PC-3 (cell line): ENCODE measurements around the gene SMYD3. TPM values are rescaled to one million over a fixed set of nuclear protein-coding genes. Genes with fewer than 3 reads are reported as not detected.

ENCODE experiments used
- ATAC-seq: fragments of 200-7000 bp; cut with Tn5 transposase; 2 replicates; pipeline ENCODE4 v1.9.1; 2020; ENCODE audit warnings: mild to moderate bottlenecking, moderate library complexity
- BruUV-seq: library from RNA; stranded (reverse); fragments of 400-500 nt; replicated peaks from 2 replicates; lab custom pipeline; 2021; lab: Mats Ljungman, UMichigan
- CTCF ChIA-PET: fragments of 300-600 bp; sonication (Branson Sonifier 250); formaldehyde crosslinking; loops from one replicate; lab custom pipeline; 2022; ENCODE audit warnings: antibody characterized with exemption; lab: Charles Lee
- POLR2A ChIA-PET: fragments of 300-600 bp; sonication (Branson Sonifier 250); formaldehyde crosslinking; loops from one replicate; lab custom pipeline; 2022; ENCODE audit warnings: antibody characterized with exemption; ENCODE audit not compliant: unreplicated experiment; lab: Charles Lee
- DNase-seq: peaks from one replicate; pipeline ENCODE4 v3.0.0-alpha.2; 2015
- H2AFZ ChIP-seq: fragments of 300-600 bp; sonication (generic); 2 replicates; pipeline ENCODE4 v1.6.0; 2016; ENCODE audit warnings: antibody characterized with exemption, low read length
- H3F3A ChIP-seq: fragments of 300-600 bp; sonication (generic); one replicate; pipeline ENCODE4 v1.6.0; 2017; ENCODE audit warnings: antibody characterized with exemption, low read length, control low read depth, mild to moderate bottlenecking; ENCODE audit not compliant: unreplicated experiment
- H3K27ac ChIP-seq: fragments of 300-600 bp; sonication (generic); 2 replicates; pipeline ENCODE4 v1.5.1; 2016; ENCODE audit warnings: mild to moderate bottlenecking, low read length
- H3K27me3 ChIP-seq: fragments of 300-600 bp; sonication (generic); 2 replicates; pipeline ENCODE4 v1.6.1; 2016; ENCODE audit warnings: low read length, mixed read lengths
- H3K36me3 ChIP-seq: fragments of 300-600 bp; sonication (generic); 2 replicates; pipeline ENCODE4 v1.6.1; 2016; ENCODE audit warnings: low read depth, mixed run types, low read length, mixed read lengths
- H3K4me1 ChIP-seq: fragments of 300-600 bp; sonication (generic); 2 replicates; pipeline ENCODE4 v1.5.1; 2016; ENCODE audit warnings: low read length; ENCODE audit not compliant: insufficient read depth
- H3K4me2 ChIP-seq: fragments of 300-600 bp; sonication (generic); 2 replicates; pipeline ENCODE4 v1.6.0; 2016; ENCODE audit warnings: low read length
- H3K4me3 ChIP-seq: fragments of 300-600 bp; sonication (generic); 2 replicates; pipeline ENCODE4 v1.5.1; 2016; ENCODE audit warnings: mild to moderate bottlenecking, low read length, mixed read lengths
- H3K79me2 ChIP-seq: fragments of 300-600 bp; sonication (generic); 2 replicates; pipeline ENCODE4 v1.6.1; 2017; ENCODE audit warnings: low read length, mixed read lengths
- H3K9ac ChIP-seq: fragments of 300-600 bp; sonication (generic); 2 replicates; pipeline ENCODE4 v1.6.0; 2016; ENCODE audit warnings: mild to moderate bottlenecking, low read length
- H3K9me2 ChIP-seq: fragments of 300-600 bp; sonication (generic); replicated peaks from 2 replicates; pipeline ENCODE4 v1.6.1; 2016; ENCODE audit warnings: mixed run types, low read length, mixed read lengths
- H3K9me3 ChIP-seq: fragments of 300-600 bp; sonication (generic); 2 replicates; pipeline ENCODE4 v1.6.1; 2016; ENCODE audit warnings: low read length, mixed read lengths
- H4K20me1 ChIP-seq: fragments of 300-600 bp; sonication (generic); 2 replicates; pipeline ENCODE4 v1.6.1; 2016; ENCODE audit warnings: low read length, mixed read lengths
- EZH2 ChIP-seq: fragments of 300-600 bp; sonication (generic); IDR thresholded peaks from one replicate; pipeline ENCODE4 v1.6.1; 2017; ENCODE audit warnings: antibody characterized with exemption, mild to moderate bottlenecking, low read length; ENCODE audit not compliant: unreplicated experiment
- EZH2phosphoT487 ChIP-seq: fragments of 300-600 bp; sonication (generic); IDR thresholded peaks from 2 replicates; pipeline ENCODE4 v1.6.1; 2018; ENCODE audit warnings: mild to moderate bottlenecking, antibody characterized with exemption, low read length, borderline replicate concordance
- intact Hi-C: fragments of 100-400 bp; cut with micrococcal nuclease; formaldehyde crosslinking; loops from 2 replicates; pipeline ENCODE4 v1.9.0; 2023
- total RNA-seq: library from RNA; depleted of rRNA; stranded (reverse); fragments of >200 nt; gene quantifications from 2 replicates; pipeline ENCODE4 v1.2.3, GENCODE V29; 2014
- TF ChIP-seq, protein P1 (sequence below): fragments of 300-600 bp; sonication (generic); conservative IDR thresholded peaks from 2 replicates; pipeline ENCODE4 v1.5.1; 2017; ENCODE audit warnings: antibody characterized with exemption, low read depth, mild to moderate bottlenecking, low read length

The SMYD3 gene
- total RNA-seq, 1 experiment from 2014 or later = 33.0 TPM

DNA sequence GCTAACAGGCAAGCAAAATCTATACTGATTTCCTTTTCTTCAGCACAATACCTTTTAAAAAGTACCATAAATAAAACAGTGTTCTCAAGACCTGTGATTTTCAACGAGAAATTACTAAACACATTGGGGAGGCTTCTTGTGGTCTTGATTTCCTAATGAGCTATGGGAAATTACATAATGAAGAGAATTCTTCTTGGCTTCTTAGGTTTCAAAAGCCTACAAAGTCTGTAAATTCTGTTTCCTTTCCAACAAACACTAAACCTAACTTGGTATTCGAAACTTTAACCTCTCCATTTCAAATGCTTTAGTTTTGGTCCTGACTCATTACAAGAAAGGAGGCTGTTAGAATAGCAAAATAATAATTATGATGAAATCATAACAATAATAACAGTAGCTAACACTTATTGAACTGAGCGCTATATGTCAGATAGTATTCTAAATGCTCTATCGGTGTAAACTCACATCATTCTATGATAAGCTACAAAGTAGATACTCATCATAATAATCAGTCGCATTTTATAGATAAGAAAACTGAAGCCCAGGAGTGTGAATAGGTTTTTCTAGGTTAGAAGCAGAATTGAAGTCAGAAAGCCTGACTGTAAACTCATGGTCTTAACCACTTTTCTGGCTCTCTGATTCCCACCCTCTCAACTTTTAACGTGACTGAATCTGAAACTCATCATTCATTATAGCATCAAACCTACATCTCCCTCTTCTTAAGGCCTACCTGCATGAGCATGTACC, 486.7 kb downstream of the SMYD3 start:
- no peaks in the 10 kb centered on the region for H3K79me2 ChIP-seq
- ATAC-seq (no peak), DNase-seq (no peak)
- intact Hi-C loops = no loop called here
- BruUV-seq = no TSS peak
- H3K9ac ChIP-seq = no peak overlapping the region
- no peaks in the 10 kb centered on the region for H3K9me3 ChIP-seq
- no peak overlapping the region for H3K4me3 ChIP-seq
- H3K27me3 ChIP-seq = no peaks in the 10 kb centered on the region
- no peaks in the 10 kb centered on the region for H3K9me2 ChIP-seq
- H4K20me1 ChIP-seq = no peaks in the 10 kb centered on the region
- H3F3A ChIP-seq = no peaks in the 10 kb centered on the region
- POLR2A ChIA-PET = no interaction called here
- CTCF ChIA-PET = interaction anchor here (0.6 to 0.7 kb wide), 2 partner anchors 10 to 293 kb away, joined by 3 read pairs; no protein-coding TSS in a partner anchor
- TF ChIP-seq, protein P1, sequence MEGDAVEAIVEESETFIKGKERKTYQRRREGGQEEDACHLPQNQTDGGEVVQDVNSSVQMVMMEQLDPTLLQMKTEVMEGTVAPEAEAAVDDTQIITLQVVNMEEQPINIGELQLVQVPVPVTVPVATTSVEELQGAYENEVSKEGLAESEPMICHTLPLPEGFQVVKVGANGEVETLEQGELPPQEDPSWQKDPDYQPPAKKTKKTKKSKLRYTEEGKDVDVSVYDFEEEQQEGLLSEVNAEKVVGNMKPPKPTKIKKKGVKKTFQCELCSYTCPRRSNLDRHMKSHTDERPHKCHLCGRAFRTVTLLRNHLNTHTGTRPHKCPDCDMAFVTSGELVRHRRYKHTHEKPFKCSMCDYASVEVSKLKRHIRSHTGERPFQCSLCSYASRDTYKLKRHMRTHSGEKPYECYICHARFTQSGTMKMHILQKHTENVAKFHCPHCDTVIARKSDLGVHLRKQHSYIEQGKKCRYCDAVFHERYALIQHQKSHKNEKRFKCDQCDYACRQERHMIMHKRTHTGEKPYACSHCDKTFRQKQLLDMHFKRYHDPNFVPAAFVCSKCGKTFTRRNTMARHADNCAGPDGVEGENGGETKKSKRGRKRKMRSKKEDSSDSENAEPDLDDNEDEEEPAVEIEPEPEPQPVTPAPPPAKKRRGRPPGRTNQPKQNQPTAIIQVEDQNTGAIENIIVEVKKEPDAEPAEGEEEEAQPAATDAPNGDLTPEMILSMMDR = no peak
- TF ChIP-seq EZH2 = no peak
- TF ChIP-seq EZH2phosphoT487 = no peak
- H3K4me1 ChIP-seq = no peaks in the 10 kb centered on the region
- H2AFZ ChIP-seq = no peak overlapping the region
- no peak overlapping the region for H3K27ac ChIP-seq
- H3K4me2 ChIP-seq = no peak overlapping the region
- no peaks in the 10 kb centered on the region for H3K36me3 ChIP-seq

DNA sequence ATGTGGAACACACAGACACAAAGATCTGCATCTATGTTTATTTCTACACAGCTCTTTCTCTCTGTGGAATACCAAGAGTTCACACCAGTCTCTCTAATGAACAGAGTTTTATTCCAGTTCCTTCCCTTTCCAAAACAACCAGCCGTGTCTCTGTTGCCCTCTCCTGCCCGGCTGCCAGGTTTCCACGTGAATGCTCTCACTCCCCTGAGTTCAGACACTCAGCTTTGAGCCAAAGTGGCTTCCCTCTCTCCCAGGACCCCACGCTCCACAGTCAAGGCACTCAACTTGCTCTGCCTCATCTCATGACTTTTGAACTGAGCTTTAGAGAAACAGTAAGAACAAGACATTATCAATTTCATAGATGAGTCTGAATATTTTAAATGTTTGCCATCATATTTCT, 488.9 kb downstream of the SMYD3 start:
- no TSS peak for BruUV-seq
- no peak for ATAC-seq
- TF ChIP-seq EZH2 (no peak), EZH2phosphoT487 (no peak)
- TF ChIP-seq, protein P1 = no peak
- H3K4me2 ChIP-seq = no peak overlapping the region
- H3K9me3 ChIP-seq = no peaks in the 10 kb centered on the region
- no peaks in the 10 kb centered on the region for H4K20me1 ChIP-seq
- CTCF ChIA-PET = interaction anchor here (0.8 kb wide), 1 partner anchor 86 kb away, joined by 3 read pairs; no protein-coding TSS in a partner anchor
- no peak overlapping the region for H3K27ac ChIP-seq
- no peak for DNase-seq
- no peaks in the 10 kb centered on the region for H3K79me2 ChIP-seq
- no peak overlapping the region for H3K4me3 ChIP-seq
- H3K4me1 ChIP-seq = no peaks in the 10 kb centered on the region
- POLR2A ChIA-PET = no interaction called here
- no peaks in the 10 kb centered on the region for H3K27me3 ChIP-seq
- no peak overlapping the region for H3K9ac ChIP-seq
- no peaks in the 10 kb centered on the region for H3K9me2 ChIP-seq
- no peak overlapping the region for H2AFZ ChIP-seq
- H3F3A ChIP-seq = no peaks in the 10 kb centered on the region
- intact Hi-C loops = loop anchor here (10.0 kb wide), 1 partner anchor 227 kb away; no protein-coding TSS in a partner anchor
- H3K36me3 ChIP-seq = no peaks in the 10 kb centered on the region

DNA sequence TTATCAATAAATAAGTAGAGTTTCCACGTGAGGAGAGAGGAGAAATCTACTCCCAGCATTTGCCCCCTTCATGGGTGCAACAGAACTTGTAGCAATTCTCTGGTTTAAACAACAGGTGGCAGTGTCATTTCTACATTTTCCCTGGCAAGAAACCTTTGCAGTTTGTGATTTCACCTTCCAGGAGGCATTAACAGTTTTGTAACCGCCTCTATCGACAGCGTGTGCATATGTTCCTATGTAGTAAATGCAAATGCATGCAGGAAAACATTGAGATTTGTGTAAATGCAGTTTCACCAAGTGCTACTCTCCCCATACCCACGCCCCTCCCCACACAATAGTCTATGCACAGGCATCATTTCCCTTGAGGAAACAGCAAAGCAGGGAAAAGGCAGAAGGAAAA, 494.7 kb downstream of the SMYD3 start:
- Histone ChIP-seq H3K9ac (no peak overlapping the region), H3K4me1 (no peaks in the 10 kb centered on the region), H3K4me3 (no peak overlapping the region), H3F3A (no peaks in the 10 kb centered on the region), H4K20me1 (0 out of 2 replicates have a peak, but pooled peaks cover 5% of the 10 kb centered on the region), H2AFZ (no peak overlapping the region), H3K36me3 (no peaks in the 10 kb centered on the region), H3K27ac (no peak overlapping the region), H3K79me2 (no peaks in the 10 kb centered on the region), H3K27me3 (no peaks in the 10 kb centered on the region), H3K9me3 (no peaks in the 10 kb centered on the region), H3K9me2 (no peaks in the 10 kb centered on the region), H3K4me2 (no peak overlapping the region)
- DNase-seq (peak; percentile 66), ATAC-seq (peak; percentile 49)
- ChIA-PET POLR2A (no interaction called here), CTCF (interaction anchor here (0.6 kb wide), 1 partner anchor 207 kb away, joined by 3 read pairs; no protein-coding TSS in a partner anchor)
- TF ChIP-seq, protein P1 = peak; percentile 85
- no peak for TF ChIP-seq EZH2
- BruUV-seq = no TSS peak
- intact Hi-C loops = loop anchor here (1.0 to 10.0 kb wide), 5 partner anchors 105 to 480 kb away; no protein-coding TSS in a partner anchor
